ENCODE results near the gene KCNAB1.

DNA sequence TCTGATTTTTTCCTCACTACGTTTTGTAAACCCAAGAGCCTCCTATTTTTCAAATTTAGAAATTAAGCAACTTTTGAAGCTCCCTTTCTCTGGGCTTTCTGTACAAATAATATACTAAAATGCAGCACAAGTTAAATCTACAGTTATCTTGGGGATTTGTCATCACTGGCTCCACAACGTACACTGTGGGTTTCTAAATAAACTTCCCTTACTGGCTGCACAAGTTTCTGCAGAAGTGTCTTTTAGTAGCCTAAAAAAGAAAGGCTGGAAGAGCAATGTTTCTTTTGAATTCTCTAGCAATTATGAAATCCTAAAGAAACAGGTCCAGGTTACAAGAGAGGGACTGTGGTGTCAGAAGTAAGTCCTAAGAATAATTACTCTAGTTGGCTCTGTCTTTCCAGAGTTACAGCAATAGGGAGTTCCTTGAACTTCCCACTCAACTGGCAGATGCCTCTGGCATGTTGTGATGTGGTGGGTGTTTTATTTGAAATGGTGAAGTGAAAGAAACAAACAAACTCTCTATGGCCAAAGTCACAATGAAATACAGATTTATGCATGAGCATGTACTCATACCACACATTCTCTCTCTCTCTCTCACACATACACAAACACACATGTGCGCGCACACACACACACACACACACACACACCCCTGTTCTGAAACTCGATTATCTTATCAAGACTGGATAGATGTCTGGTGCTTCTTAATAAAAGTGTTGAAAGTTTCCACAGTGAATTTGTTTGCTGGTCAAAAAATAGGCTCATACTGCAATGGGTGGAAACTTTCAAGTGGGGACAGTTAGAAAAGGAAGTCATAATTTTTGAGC lies 236.4 kb downstream of the KCNAB1 start:
- TF ChIP-seq, protein P1, sequence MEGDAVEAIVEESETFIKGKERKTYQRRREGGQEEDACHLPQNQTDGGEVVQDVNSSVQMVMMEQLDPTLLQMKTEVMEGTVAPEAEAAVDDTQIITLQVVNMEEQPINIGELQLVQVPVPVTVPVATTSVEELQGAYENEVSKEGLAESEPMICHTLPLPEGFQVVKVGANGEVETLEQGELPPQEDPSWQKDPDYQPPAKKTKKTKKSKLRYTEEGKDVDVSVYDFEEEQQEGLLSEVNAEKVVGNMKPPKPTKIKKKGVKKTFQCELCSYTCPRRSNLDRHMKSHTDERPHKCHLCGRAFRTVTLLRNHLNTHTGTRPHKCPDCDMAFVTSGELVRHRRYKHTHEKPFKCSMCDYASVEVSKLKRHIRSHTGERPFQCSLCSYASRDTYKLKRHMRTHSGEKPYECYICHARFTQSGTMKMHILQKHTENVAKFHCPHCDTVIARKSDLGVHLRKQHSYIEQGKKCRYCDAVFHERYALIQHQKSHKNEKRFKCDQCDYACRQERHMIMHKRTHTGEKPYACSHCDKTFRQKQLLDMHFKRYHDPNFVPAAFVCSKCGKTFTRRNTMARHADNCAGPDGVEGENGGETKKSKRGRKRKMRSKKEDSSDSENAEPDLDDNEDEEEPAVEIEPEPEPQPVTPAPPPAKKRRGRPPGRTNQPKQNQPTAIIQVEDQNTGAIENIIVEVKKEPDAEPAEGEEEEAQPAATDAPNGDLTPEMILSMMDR (conservative IDR thresholded peaks at IDR 0.05; ENCODE audit: low read length) = no peak
- no peak for TF ChIP-seq EZH2phosphoT487 (IDR thresholded peaks at IDR 0.05; ENCODE audit: borderline replicate concordance, low read depth, low read length)

Data from OCI-LY7 (cell line).